GM18508 (cell line): ENCODE results near the gene TMPRSS4.

Experiments used
- ATAC-seq: cut with Tn5 transposase; IDR thresholded peaks from one replicate; pipeline ENCODE4 v1.9.1; 2021; ENCODE audit warnings: moderate number of reproducible peaks; ENCODE audit not compliant: insufficient read depth, unreplicated experiment

Gene TMPRSS4

DNA sequence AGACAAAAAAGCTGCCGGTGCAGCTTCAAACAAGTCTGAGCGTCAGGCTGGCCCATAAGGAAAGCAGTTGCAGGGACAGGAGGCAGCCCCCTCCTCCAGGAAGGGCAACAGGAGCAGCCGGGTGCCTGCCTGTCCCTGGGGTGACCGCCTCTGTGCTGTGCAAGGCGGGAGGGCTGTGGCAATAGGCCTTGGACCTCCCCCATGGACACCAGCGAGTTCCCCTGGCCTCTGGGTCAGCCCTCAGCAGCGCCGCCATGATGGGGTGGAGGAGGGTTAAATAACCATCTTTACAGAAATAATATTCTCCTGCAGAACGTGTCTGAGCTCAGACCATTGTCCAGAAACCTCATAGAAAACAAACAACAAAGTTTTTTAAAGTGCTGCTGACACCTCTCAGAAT lies 3.3 kb upstream of the TMPRSS4 start:
- no peak for ATAC-seq

GRCh38 chr11:118074091-118074685 lies 2.7 kb upstream of the TMPRSS4 start:
- no peak for ATAC-seq

DNA sequence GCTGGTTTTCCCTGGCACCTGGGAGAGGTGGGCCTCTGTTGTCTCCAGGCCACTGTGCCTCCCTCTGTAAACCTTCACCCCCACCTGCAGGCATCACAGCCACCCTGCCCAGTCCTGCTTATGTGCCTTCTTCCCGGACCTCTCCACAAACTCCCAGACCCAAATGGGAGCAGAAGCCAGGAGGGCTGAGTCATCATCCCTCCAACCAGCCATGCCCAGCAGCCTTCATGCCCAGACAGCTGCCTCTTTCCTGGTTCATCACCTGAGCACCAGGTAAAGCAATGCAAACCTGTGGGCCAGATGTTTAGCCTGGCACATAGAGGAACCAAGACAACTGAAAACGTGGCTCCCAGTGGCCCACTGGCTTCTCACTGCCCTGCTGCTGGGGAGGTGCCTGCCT lies 2.1 kb upstream of the TMPRSS4 start:
- ATAC-seq: no peak

GRCh38 chr11:118078911-118079411 lies 2.1 kb downstream of the TMPRSS4 start:
- no peak for ATAC-seq

DNA sequence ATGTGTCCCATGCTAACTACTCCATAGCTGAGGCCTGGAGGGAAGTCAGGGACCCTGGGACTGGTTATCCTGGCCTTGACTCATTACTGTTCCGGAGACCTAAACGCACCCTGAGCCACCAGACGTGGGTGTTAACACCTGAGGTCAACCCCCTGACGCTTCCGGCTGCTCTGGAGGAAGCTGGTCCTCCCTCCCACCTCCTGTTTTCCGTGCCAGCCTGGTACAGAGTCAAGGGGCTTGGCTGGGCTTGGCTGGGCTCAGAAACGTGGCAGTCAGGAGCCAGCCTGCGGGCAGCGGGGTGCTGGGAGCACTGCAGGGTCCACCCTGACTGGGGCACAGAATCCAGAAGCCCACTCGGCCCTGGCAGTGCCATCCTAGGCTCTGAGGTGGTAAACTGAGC lies 2.6 kb downstream of the TMPRSS4 start:
- ATAC-seq: no peak

- ATAC-seq: no peak
Measured at GRCh38 chr11:118080296-118080695, 3.4 kb downstream of the TMPRSS4 start.

DNA sequence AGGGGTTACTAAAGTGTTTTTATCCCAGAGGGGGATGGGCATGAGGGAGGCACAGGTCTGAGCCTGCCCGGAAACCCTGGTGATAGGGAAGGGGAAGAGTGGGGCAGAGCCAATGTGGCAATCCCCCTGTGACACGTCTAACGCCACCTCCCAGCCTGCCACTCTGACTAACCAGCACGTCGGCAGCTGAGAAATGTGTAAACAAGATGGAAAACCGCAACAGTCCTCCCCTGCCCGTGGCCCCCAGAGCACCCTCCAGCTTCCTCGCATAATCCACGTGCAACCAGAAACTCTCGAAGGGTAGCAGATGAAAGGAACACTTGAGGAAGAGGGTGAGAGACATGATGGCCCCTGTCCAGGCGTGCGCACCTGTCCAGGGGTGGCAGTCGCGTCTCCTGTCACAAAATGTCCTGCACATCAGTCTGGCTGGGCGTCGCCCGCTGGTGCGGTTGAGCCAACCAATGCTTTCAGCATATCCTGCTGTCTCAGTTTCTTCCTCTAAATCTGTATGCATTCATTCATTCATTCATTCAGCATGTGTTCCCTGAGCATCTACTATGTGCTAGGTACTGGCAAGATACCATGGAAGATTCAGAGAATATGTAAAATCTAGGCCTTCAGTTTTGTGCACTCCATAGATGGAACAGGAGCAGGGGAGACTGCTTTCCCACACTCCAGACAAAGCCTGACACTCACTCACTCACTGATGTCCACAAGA lies 4.5 kb downstream of the TMPRSS4 start:
- no peak for ATAC-seq

DNA sequence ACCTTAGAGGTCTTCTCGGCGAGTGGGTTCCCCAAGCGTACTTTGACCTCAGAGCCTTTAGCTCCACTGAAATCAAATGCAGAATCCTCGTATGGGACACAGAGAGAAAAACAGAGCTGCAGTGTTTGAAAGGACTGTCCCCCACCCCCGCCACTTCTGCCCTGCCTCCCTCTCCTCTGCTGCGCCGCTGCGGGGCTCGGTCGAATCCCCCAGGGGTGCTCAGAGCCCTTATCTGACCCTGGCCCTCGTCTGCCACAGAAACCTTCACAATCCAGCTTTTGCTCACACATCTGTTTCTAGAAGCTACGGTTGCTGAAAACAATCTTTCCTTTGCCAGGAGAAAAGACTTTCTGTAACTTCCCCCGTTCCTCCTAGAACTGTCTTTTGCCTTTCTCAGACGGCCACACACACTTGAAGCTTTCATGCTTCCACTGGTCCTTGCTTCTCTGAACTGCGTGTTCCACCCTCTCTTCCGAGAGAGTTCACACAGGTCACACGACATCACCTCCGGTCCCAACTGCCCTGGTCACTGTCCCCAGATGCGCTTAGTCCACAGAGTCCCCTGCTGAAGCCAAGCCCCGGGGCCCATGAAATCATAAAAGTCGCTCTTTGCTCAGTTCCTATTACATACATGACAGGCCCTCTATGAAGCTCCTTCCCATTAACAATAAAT lies 6.1 kb downstream of the TMPRSS4 start:
- ATAC-seq: no peak

DNA sequence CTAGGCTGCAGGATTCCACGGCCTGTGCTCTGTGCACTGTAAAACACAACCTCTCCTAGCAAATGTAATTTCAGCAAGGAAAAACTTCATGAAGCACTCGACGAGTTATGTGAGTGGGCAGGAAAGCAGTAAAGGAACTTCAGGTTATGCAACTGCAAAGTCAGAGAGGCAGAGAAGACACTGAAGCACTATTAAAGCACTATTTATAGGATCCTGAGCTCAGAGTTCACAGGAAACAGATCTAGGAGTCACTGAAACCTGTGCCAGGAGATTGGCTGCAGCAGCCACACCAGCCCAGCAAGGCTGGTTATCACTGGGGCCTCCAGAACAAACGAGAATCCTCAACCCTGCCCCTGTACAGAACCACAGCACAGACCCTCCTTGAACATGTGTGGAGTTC lies 7.4 kb downstream of the TMPRSS4 start:
- ATAC-seq: no peak

- no peak for ATAC-seq
Measured at GRCh38 chr11:118084656-118085055, 7.8 kb downstream of the TMPRSS4 start.

- no peak for ATAC-seq
Measured at GRCh38 chr11:118086913-118087768, 10.3 kb downstream of the TMPRSS4 start, which contains the start of gene SMIM35. Gene SMIM35 (minus strand): TSS chr11:118086963. CDS start chr11:118086757, 206 bp downstream.

DNA sequence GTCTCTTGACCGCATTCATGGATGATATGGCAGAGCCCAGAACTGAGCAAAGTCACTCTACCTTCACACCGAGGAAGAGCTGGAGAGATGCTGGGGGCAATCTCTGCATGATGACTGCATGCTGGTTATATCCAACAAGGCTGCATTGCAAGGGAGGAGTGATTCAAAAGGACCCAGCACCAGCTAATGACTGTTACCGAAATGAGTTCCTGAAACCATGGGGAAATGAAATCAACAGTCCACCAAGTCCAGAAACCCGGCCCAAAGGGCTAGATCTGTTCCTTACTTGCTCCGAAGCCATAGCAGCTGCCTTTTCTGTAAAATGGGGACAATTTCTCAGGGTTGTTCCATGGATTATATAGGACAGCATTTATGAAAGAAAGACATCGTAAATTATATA lies 11.1 kb downstream of the TMPRSS4 start:
- ATAC-seq: no peak

DNA sequence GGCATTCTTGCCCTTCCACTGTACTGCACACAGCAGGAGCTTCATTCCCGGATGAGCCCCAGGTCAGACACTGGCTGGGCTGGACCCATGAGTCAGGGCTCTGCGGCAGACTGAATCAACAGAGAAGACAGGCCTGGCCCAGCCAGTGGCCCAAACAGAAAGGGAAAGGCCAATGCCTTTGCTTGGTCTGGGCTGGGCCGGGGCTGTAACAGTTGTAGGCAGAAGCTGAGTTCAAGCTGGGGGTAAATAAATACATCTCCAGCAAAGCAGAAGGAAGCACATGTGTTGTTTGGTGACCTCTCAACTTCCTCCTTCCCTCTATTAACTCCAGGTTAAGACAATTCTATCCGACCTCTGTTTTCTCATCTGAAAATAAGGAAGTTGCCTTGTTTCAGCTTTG lies 11.7 kb downstream of the TMPRSS4 start:
- ATAC-seq: no peak

DNA sequence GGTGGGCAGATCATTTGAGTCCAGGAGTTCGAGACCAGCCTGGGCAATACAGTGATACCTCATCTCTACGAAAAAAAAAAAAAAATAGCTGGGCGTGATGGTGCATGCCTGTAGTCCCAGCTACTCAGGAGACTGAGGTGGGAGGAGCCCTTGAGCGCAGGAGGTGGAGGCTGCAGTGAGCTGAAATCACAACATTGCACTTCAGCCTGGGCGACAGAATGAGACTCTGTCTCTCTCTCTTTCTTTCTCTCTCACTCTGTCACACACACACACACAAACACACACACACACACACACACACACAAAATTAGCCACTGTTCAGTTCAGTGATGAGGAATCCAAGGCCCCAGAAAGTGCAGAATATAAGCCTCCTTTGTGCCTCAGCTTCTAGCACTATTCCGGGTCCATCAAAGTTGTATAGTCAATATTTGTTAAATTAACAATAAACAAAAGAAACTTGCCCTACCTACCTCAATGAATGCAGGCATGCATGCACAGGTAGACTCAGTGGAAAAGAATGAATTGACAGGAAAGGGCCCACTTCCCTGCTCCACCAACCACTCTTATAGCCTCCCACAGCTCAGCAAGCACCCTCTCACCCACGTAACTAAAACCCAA lies 13.8 kb downstream of the TMPRSS4 start:
- no peak for ATAC-seq

GRCh38 chr11:118091690-118092089 lies 14.8 kb downstream of the TMPRSS4 start:
- no peak for ATAC-seq

- no peak for ATAC-seq
Measured at GRCh38 chr11:118092907-118093571, 16.2 kb downstream of the TMPRSS4 start.

GRCh38 chr11:118095493-118095892 lies 18.6 kb downstream of the TMPRSS4 start:
- ATAC-seq: no peak

GRCh38 chr11:118095967-118096367 lies 19.1 kb downstream of the TMPRSS4 start:
- ATAC-seq: no peak

DNA sequence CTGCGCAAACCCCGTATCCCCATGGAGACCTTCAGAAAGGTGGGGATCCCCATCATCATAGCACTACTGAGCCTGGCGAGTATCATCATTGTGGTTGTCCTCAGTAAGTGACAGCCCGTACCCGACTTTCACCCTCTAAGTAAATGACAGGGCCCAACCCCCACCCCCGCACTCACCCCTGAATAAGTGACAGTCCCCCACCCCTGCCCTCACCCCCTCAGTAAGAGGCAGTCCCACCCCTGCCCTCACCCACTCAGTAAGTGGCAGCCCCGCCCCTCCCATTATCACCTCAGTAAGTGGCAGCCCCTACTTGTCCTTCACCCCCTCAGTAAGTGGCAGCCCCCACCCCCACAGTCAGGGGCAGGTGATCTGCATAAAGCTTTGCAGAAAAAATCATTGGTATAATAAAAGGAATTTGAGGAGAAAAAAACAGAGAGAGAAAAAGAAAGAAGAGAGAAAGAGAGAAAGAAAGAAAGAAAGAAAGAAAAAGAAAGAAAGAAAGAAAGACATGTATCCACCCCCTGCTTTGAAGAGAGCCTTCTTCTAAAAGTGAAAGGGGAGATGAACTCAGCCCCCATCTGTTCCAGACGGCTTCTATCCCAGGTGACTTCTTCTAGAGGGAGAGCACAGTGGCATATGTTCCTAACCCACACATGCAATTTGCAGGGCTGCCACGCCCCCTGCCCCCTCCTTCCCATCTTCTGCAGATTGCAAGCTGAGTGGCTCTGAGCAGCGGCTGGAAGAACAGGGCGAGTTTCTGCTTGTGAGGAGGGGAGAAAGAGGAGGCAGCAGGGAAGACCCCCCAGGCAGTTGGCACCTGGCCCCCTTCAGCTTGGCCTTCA lies 22.3 kb downstream of the TMPRSS4 start:
- ATAC-seq: no peak
